NCI-H2081 treated with DMSO at 0.1 percent for 48 hours (cell line): ENCODE measurements around the gene PSMG4.

Source experiments
- DNase-seq: peaks from one replicate; lab custom pipeline; 2025; lab: John Stamatoyannopoulos, UW

The PSMG4 gene

GRCh38 chr6:3276174-3277167 lies 17.7 kb downstream of the PSMG4 start:
- DNase-seq = no peak

DNA sequence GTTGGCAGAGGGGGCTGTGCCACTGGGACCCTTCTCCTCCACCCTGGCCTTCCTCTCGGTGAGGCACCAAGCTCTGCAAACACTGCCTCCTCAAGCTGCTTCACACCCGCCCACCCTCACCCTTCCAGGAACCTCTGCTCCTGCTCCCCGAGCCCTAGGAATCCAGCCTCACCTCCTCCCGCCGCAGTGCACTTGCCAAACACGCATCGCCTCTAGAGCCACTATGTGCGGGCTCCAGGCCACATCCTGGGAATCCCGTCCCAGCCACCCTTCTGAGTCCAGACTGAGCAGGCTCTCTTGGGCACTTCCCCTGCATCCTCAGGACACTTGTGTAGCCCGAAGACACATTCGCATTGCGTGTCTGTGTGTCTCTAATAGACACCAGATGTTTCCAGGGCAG lies 18.5 kb downstream of the PSMG4 start:
- DNase-seq = no peak

DNA sequence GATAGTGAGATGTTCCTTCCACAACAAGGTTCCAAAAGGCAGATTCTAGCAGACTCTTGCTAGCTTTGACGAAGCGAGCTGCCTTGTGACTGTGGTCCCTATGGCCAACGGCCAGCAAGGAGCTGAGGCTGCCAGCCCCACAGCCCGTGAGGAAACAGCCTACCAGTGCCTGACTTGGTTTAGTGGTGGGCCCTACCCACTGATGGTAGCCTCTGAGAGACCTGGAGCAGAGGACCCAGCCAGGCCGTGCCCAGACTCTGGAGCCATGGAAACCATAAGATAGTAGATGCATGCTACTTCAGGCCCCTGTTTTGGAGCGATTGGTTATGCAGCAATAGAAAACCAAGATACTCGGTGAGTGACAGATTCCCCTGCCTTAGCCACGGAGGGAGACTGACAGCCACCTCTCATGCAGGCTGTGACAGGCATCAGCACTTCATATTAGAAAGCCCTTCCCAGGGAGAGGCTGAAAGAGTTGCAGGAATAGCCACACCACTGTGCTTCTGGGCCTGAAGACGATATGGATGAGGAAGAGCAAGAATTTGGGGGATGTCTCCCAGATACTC lies 19.2 kb downstream of the PSMG4 start:
- no peak for DNase-seq

- no peak for DNase-seq
These were observed 19.9 kb downstream of the PSMG4 start for GRCh38 chr6:3278691-3279090.

DNA sequence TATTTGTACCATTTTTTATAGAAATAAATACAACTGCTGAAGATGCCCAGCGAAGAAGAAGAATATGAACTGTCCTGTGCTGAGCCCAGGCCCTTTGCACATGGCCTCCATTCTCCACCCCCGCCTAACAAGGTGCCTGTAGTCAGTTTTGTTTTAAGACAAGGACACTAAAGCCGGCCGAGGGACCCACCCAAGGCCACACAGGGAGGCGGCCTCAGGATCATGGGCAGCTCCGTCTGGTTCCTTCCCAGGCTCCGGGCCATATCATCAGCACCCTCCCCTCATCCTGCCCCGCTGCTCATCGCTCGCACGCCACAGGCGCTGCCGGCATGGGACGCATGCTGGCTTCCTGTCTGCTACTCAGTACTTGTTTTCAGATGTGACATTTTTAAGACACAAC lies 21.3 kb downstream of the PSMG4 start:
- no peak for DNase-seq

DNA sequence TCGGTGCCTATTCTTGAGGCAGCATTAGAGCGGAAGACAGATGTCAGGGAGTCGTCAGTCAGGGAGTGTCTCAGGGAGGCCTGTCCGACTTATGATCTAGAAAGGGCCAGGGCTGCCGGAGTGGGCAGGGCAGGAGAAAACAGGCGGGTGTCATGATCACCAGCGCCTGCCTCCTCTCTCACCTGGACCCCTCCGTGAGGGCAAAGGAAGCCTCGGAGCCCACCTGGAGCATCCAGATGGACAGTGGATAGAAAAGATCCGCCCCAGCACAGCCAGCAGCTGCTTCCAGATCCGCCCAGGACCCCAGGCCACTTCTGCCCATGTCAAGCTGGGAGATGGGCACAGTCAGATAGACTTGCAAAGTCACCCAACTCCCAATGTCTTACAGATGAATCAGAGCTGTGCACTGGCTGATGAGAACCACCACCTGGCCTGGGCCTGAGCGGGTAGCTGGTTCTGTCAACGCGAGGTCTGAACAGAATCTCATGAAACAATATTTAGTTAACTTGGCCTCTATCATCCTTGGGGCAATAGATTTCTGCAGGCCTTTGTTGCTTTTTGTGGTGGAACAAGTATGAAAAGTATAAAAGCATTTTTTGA lies 22.2 kb downstream of the PSMG4 start:
- DNase-seq = no peak

- DNase-seq = no peak
These were observed 23.1 kb downstream of the PSMG4 start for GRCh38 chr6:3281631-3282475.

- DNase-seq = no peak
These were observed 23.9 kb downstream of the PSMG4 start for GRCh38 chr6:3282476-3283236.

DNA sequence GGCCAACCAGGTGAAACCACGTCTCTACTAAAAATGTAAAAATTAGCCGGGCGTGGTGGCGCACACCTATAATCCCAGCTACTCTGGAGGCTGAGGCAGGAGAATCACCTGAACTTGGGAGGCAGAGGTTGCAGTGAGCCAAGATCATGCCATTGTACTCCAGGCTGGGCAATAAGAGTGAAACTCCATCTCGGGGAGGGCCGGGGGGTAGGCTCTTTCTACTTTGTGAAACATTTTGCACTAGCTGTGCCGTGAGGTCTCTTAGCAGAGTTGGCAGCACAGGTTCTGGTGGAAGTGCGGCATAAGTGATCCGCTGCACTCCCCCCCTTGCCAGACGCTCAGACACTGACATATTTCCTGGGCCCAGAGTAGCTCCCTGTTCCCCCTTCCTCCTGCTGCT lies 24.5 kb downstream of the PSMG4 start:
- no peak for DNase-seq

DNA sequence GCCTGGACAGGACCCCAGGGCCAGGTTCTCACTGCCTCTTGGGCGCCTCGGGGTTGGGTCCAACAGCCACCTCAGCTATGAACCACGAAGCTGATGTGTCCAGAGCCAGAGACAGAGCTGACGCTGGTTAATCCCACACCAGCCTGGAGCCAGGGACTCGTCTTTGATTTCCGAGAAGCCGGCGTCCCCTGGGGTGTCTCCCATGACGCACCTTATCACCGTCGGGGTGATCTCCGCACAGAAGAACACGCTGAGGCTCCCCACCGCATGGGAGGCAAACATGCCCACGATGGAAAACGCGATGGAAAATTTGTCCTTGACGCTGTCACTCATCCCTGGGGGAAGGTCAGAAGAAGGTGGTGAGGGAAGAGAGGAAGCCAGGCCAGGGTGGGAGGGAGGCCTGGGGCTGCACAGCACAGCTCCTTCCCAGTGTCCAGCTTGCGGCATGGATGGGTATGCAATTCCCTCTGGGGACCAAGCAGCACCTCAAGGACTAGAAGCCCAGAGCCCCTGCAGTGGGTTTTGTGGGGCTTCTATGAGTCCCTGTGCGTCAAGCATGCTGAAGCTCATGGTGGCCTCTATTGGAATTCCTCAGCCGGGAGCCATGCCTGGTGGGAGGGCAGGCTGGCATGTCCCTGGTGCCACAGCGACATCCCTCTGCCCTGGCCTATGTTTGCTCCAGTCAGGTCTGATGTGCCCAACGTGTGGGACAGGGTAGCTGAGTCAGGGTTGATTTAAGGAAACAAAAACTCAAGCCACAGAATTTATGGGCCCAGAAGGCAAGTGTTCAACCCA lies 25.1 kb downstream of the PSMG4 start:
- no peak for DNase-seq

DNA sequence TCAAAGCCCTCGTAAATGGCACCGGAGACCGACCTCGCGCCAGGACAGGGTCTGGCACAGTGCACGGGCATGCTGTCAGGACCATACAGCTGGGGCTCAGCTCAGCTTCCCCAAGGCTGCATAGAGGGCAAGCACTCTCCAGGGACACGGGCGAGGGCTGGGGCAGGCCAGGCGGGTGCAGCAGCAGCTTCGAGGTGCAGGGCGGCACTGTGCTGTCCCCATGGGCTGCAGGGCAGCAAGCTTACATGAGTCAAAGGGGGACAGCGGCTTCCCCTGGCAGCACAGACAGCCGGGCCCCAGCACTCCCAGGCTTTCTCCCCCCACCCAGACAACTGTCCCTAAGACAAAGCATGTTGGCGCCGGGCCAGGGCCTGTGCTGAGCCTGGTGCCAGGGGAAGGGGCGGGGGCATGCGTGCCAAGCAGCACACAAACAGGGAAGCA lies 25.7 kb downstream of the PSMG4 start:
- no peak for DNase-seq

DNA sequence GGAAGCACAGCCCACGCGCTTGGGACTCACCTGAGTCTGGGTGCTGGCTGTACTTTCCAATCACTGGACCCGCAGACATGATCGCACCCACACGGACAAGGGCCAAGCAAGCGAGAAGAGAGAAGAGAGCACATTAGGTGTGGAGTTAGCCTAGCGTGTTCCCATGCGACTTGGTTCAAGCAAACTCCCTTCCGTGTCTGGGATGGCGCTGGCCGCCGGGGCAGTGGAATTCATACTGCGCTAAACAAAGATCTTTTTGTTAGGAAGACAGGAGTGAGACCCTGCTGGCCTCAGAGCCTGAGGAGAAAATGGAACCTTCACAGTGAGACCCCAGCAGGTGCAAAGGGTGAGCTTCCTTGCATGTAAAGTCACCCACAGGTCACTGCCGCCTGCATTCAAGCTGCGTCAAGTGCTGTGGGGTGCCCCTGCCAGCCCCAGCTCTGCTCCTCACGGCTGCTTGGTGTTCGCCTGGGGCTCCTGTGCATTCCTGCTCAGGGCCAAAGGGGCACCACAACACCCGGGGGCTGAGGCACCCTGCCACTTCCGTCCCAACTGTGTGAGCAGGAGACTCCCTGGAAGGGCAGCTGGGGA lies 26.4 kb downstream of the PSMG4 start:
- no peak for DNase-seq

GRCh38 chr6:3285732-3286131 lies 27.0 kb downstream of the PSMG4 start:
- DNase-seq = no peak

DNA sequence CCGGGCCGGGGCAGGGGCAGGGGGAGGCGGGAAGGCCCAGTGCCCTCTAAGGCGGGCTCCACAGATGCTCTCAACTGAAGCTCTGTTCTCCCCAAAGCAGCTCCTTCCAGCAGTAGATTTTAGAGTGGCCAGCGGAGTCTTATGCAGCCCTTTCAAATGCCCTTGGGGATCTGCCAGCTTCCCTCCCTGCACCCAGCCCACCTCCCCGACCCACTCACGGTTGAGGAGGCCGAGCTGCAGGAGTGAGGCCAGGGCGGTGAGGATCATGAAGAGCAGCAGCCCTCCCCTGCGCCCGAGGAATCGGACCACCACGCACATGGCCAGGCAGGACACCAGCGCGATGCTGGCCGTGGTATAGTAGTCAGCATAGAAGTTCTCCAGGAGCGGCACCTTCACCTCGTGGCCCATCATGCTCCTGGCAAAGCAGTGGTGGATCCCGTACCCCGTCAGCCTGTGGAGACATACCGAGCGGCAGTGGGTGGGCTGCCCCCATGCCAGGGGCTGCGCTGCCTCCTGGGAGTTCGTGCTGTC lies 28.0 kb downstream of the PSMG4 start:
- DNase-seq = no peak

DNA sequence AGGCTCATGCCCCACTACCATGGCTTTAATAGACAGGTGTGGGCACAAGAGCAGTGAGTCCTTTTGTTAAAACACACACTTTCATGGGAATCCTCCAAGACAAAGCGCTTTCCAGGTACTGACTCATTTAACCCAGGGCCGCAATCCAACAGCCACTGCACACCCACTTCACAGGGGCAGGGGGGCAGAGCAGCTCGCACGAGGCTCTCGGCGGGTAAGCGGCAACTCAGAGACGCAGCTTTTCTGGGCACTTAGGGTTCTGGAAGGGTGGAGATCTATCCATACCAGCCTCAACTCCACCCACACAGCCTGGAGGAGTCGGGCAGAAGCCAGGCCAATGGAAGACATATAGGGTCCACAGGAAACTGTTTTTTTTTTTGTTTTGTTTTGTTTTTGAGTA lies 28.6 kb downstream of the PSMG4 start:
- no peak for DNase-seq

DNA sequence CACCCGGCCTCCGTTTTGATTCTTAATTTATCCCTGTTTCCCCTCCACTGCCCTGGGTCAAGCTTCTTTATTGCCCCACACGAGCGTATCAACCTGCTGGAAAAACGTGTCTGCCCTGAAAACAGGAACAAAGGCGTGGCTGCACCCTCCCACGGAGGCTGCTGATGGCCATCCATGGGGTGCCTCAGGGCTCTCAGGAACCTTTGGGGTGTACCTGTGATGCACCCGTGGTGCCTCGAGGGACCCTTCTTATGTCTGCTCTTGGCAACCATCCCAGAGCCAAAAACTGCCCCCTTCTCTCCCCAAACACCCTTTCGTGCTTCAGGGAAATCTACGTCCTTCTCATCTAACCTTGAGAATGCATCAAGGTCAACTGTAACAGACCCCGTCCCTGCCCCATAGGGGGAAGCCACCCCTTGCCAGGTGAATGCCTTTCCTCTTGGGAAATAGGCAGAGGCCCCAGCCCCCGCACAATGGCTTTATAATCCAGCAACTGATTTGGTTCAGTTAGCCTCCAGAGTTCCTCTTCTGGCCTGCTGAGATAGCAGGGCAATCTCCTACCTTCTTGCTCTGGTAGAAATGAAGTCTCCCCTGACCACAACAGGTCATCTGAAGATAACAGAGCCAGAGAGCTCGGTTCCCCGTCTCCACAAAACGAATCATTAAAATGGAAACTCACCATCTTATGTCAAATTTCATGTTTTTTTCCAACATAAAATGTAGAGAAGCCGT lies 29.4 kb downstream of the PSMG4 start:
- DNase-seq = no peak

DNA sequence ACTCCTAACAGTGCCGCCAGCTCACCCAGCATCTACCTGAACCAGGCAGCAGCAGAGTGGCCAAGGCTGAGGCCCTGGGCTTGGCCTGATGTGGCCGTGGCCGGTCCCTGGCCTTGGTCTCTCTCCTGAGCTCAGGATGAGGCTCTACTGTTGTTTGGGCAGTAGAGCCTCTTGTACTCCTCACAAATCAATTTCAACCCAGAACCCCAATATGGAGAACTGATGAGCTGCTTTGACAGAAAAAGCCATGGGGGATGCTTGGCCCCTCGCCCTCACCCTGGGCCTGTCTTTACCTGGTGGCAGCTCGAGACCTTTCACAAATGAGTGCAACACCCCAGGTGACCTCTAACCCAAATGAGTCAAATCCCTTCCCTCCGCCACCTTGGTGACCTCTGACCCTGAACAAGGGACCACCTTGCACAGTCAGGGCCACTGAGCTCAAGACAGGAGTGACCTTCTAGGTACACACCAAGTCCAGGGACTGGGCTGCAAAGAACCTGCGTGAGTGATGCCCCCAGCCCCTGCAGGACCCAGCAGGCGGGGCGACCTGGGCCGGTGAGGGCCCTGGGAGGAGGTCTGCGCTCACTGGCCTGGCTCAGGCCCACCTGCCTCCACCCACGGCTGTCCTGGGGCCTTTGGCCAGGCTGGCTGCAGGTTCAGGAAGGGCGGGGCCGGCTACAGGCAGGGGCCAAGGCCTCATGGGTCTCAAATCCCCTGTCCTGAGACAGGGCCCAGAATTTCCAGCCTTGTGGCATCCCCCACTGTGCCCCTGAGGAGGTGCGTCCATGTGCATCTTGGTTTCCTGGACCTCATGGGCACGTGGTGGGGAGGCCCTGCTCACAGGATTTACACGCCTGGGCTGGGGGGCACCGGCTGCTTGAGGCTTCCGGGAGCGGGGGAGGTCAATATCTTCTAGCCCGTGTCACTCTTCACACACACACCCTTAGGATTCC lies 30.2 kb downstream of the PSMG4 start:
- DNase-seq = no peak

DNA sequence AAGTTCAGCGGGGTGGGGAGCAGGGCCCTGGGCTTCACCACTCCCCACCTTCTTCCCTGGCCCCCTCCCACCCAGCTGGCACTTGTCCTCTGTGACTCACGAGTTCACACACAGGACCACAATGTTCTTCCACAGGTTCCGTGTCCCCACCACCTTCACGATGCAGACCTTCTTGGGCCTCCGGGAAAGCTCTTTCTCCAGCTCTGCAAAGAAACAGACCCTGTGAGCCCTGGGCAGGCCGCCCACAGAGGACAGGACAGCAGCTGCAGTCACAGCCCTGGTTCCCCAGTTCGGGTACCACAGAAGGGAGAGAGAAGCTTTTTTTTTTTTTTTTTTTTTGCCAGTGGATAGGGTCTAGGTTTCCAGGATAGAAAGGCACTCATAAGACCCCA lies 30.9 kb downstream of the PSMG4 start:
- no peak for DNase-seq
